Skeletal muscle satellite cell (primary cell): Measurements from ENCODE around the gene NXPE3.
A peak's percentile ranks its signal among the peaks of the same experiment; 100 is the strongest.

ENCODE experiments used
- H3K27me3 ChIP-seq: 2 replicates; pipeline ENCODE4 v1.7.0; 2013; ENCODE audit warnings: low read length; ENCODE audit not compliant: control insufficient read depth, insufficient read depth
- H3K36me3 ChIP-seq: 2 replicates; pipeline ENCODE4 v1.7.0; 2013; ENCODE audit warnings: mild to moderate bottlenecking, control low read depth, low read length; ENCODE audit not compliant: insufficient read depth
- H3K4me1 ChIP-seq: 2 replicates; pipeline ENCODE4 v1.7.0; 2013; ENCODE audit warnings: low read length; ENCODE audit not compliant: control insufficient read depth, insufficient read depth
- H3K4me2 ChIP-seq: 2 replicates; pipeline ENCODE4 v1.7.0; 2013; ENCODE audit warnings: mild to moderate bottlenecking, low read length
- H3K4me3 ChIP-seq: 2 replicates; pipeline ENCODE4 v1.7.0; 2013; ENCODE audit warnings: low read length
- H3K9ac ChIP-seq: 2 replicates; pipeline ENCODE4 v1.7.0; 2013; ENCODE audit warnings: mild to moderate bottlenecking, low read depth, low read length, moderate library complexity
- H3K9me3 ChIP-seq: replicated peaks from 2 replicates; pipeline ENCODE4 v1.7.0; 2013; ENCODE audit warnings: mild to moderate bottlenecking, control low read depth, low read length

NXPE3 gene

GRCh38 chr3:101819649-101820206 is 40.7 kb downstream of the NXPE3 start:
- Histone ChIP-seq H3K4me1 (peaks cover 5% of the 10 kb centered on the region), H3K36me3 (peaks cover 27% of the 10 kb centered on the region), H3K9ac (no peak overlapping the region), H3K4me2 (no peak overlapping the region), H3K27me3 (no peaks in the 10 kb centered on the region), H3K9me3 (no peaks in the 10 kb centered on the region), H3K4me3 (no peak overlapping the region)

GRCh38 chr3:101821503-101821902 is 42.5 kb downstream of the NXPE3 start:
- no peaks in the 10 kb centered on the region for H3K9me3 ChIP-seq
- peaks cover 27% of the 10 kb centered on the region for H3K36me3 ChIP-seq
- H3K9ac ChIP-seq: no peak overlapping the region
- peaks cover 19% of the 10 kb centered on the region for H3K4me1 ChIP-seq
- no peaks in the 10 kb centered on the region for H3K27me3 ChIP-seq
- no peak overlapping the region for H3K4me2 ChIP-seq
- no peak overlapping the region for H3K4me3 ChIP-seq

- Histone ChIP-seq H3K4me3 (no peak overlapping the region), H3K4me2 (no peak overlapping the region), H3K9me3 (no peaks in the 10 kb centered on the region), H3K36me3 (peaks cover 19% of the 10 kb centered on the region), H3K27me3 (no peaks in the 10 kb centered on the region), H3K9ac (no peak overlapping the region), H3K4me1 (peaks cover 24% of the 10 kb centered on the region)
Measured at GRCh38 chr3:101823525-101823924, 44.5 kb downstream of the NXPE3 start.

- no peaks in the 10 kb centered on the region for H3K9me3 ChIP-seq
- H3K27me3 ChIP-seq: no peaks in the 10 kb centered on the region
- no peak overlapping the region for H3K4me2 ChIP-seq
- no peak overlapping the region for H3K4me3 ChIP-seq
- peaks cover 19% of the 10 kb centered on the region for H3K36me3 ChIP-seq
- H3K4me1 ChIP-seq: peaks cover 36% of the 10 kb centered on the region
- no peak overlapping the region for H3K9ac ChIP-seq
Measured at GRCh38 chr3:101824702-101825101, 45.7 kb downstream of the NXPE3 start.

GRCh38 chr3:101825904-101826445 is 47.0 kb downstream of the NXPE3 start:
- peak overlapping the region; percentile 10 for H3K4me2 ChIP-seq
- no peak overlapping the region for H3K4me3 ChIP-seq
- no peaks in the 10 kb centered on the region for H3K9me3 ChIP-seq
- peaks cover 13% of the 10 kb centered on the region for H3K36me3 ChIP-seq
- H3K27me3 ChIP-seq: no peaks in the 10 kb centered on the region
- peaks cover 36% of the 10 kb centered on the region for H3K4me1 ChIP-seq
- H3K9ac ChIP-seq: peak overlapping the region; percentile 28

GRCh38 chr3:101827211-101828174 is 48.5 kb downstream of the NXPE3 start:
- Histone ChIP-seq H3K9ac (peak overlapping the region; percentile 79), H3K4me3 (peak overlapping the region; percentile 70), H3K27me3 (no peaks in the 10 kb centered on the region), H3K36me3 (peaks cover under 1% of the 10 kb centered on the region), H3K4me2 (peak overlapping the region; percentile 84), H3K4me1 (peaks cover 36% of the 10 kb centered on the region), H3K9me3 (no peaks in the 10 kb centered on the region)

GRCh38 chr3:101828276-101828675 is 49.3 kb downstream of the NXPE3 start:
- H3K4me1 ChIP-seq: peaks cover 36% of the 10 kb centered on the region

GRCh38 chr3:101828691-101829436 is 49.9 kb downstream of the NXPE3 start:
- Histone ChIP-seq H3K9me3 (no peaks in the 10 kb centered on the region), H3K27me3 (no peaks in the 10 kb centered on the region), H3K36me3 (no peaks in the 10 kb centered on the region), H3K4me2 (peak overlapping the region; percentile 84), H3K4me3 (peak overlapping the region; percentile 70), H3K4me1 (peaks cover 36% of the 10 kb centered on the region), H3K9ac (peak overlapping the region; percentile 79)

More at GRCh38 chr3:101828276-101828675, 49.3 kb downstream of the NXPE3 start:
- Histone ChIP-seq H3K4me3 (peak overlapping the region; percentile 70), H3K36me3 (no peaks in the 10 kb centered on the region), H3K4me2 (peak overlapping the region; percentile 84), H3K9ac (peak overlapping the region; percentile 79), H3K9me3 (no peaks in the 10 kb centered on the region), H3K27me3 (no peaks in the 10 kb centered on the region)

GRCh38 chr3:101829437-101829830 is 50.4 kb downstream of the NXPE3 start:
- no peaks in the 10 kb centered on the region for H3K27me3 ChIP-seq
- peak overlapping the region; percentile 70 for H3K4me3 ChIP-seq
- no peaks in the 10 kb centered on the region for H3K36me3 ChIP-seq
- H3K4me1 ChIP-seq: peaks cover 34% of the 10 kb centered on the region
- no peaks in the 10 kb centered on the region for H3K9me3 ChIP-seq
- H3K4me2 ChIP-seq: peak overlapping the region; percentile 84
- H3K9ac ChIP-seq: peak overlapping the region; percentile 79

GRCh38 chr3:101829874-101830273 is 50.9 kb downstream of the NXPE3 start:
- peak overlapping the region; percentile 84 for H3K4me2 ChIP-seq
- H3K9ac ChIP-seq: peak overlapping the region; percentile 79
- H3K9me3 ChIP-seq: no peaks in the 10 kb centered on the region
- no peak overlapping the region for H3K4me3 ChIP-seq
- H3K36me3 ChIP-seq: no peaks in the 10 kb centered on the region
- H3K27me3 ChIP-seq: no peaks in the 10 kb centered on the region
- peaks cover 30% of the 10 kb centered on the region for H3K4me1 ChIP-seq

- H3K36me3 ChIP-seq: no peaks in the 10 kb centered on the region
- H3K4me3 ChIP-seq: no peak overlapping the region
- no peaks in the 10 kb centered on the region for H3K27me3 ChIP-seq
- no peaks in the 10 kb centered on the region for H3K9me3 ChIP-seq
- H3K4me1 ChIP-seq: peaks cover 13% of the 10 kb centered on the region
- no peak overlapping the region for H3K4me2 ChIP-seq
- H3K9ac ChIP-seq: no peak overlapping the region
Measured at GRCh38 chr3:101833446-101833974, 54.5 kb downstream of the NXPE3 start.
